Measurements from ENCODE around the gene PTP4A2. TPM values are rescaled to one million over a fixed set of nuclear protein-coding genes. Genes with fewer than 3 reads are reported as not detected.

The PTP4A2 gene
- 100 to 1,000 TPM; 278 to 292 TPM for total RNA-seq

GRCh38 chr1:31938184-31938975 is at the start of gene PTP4A2:
Gene PTP4A2, minus strand, starts transcription at chr1:31938368. Its CDS starts 19,303 bp downstream, at chr1:31919065.

Other genes with a start within 250 kb of the PTP4A2 start
- gene COL16A1, start 234.4 kb downstream of the PTP4A2 start, total RNA-seq = not detected
- gene ADGRB2, start 174.0 kb downstream of the PTP4A2 start, total RNA-seq = under 1 TPM; 0.20 to 0.39 TPM
- not detected for gene SPOCD1, start 122.3 kb downstream of the PTP4A2 start, total RNA-seq
- gene KHDRBS1, start 75.5 kb upstream of the PTP4A2 start, total RNA-seq = 100 to 1,000 TPM; 156 to 157 TPM
- gene TMEM39B, start 134.6 kb upstream of the PTP4A2 start, total RNA-seq = 10 to 100 TPM; 27.8 to 29.3 TPM
- 10 to 100 TPM; 52.9 to 54.7 TPM for gene KPNA6, start 169.7 kb upstream of the PTP4A2 start, total RNA-seq
- 10 to 100 TPM; 55.6 to 56.4 TPM for gene TXLNA, start 241.3 kb upstream of the PTP4A2 start, total RNA-seq

All from activated naive CD4-positive, alpha-beta T cell treated with anti-CD3 and anti-CD28 coated beads, Interleukin-2, amount 10 ng/mL, durations not matched to agents 5 hours and 36 hours (primary cell).